SKM-1 (cell line): ENCODE data around the gene ZNF143.
A peak's percentile ranks its signal among the peaks of the same experiment; 100 is the strongest.
"Not testable (repeated sequence)": the region's sequence is repeated elsewhere in the genome, so short reads cannot be mapped to it uniquely, and the experiment has no call there.

Experiments
- DNase-seq: peaks from one replicate; lab custom pipeline; 2025; ENCODE audit not compliant: unreplicated experiment; lab: John Stamatoyannopoulos, UW

The ZNF143 gene

DNA sequence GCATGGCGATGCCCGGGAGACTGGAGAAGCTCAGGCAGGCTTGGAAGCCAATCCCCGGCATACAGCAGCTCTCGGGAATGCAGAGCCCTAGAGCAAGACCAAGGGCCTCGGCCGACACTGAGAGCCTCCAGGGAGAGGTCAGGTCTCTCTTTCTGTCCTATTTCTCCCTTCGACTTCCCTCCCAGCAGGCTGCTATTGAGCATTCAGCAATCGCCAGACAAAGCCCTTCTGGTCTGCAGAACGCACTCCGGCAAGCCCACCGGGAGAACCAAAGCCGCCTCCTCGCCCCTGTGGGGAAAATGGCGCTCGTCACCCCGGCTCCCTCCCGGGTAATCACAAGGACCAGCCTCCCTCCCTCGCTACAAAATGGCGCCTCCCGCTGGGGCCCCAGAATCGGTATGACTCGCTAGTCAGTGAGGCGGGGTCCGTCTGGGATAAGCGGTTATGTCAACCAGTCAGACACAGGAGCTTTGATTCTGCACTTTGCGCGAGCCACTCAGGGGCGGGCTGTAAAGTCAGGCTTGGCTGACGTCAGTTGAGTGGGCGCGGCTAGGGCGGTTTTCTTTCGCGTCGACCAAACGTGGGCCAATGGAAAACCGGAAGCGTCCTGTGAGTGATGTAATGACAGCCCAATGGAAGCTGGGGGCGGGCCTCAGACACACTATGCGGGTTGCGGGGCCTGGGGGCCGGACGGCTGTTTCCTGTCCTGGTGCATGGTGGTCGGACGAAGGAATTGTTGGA is at the start of gene ZNF143:
ZNF143 (plus strand) TSS at position 691 of the 741 bp plus-strand sequence. CDS start 10,297 bp downstream, outside the sequence.
- peak; percentile 99 for DNase-seq

DNA sequence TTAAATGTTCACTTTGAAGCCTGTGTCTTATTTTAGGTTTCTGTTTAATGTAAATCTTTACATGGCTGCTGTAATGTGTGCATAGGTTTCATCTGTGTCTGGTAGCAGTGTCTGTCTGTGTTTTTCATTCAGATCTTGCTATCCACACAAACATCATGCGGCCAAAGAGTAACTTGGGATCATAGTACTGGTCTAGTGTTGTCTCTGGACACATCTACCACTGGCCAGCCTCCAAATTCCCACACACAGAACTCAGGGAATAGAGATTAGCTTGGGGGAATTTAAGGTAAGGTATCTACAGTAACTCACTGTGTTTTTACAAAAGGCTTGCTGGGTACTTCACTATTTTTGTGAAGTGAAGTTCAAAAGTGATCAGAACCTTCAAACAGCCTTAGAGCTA is 32.1 kb upstream of the ZNF143 start:
- DNase-seq: no peak

DNA sequence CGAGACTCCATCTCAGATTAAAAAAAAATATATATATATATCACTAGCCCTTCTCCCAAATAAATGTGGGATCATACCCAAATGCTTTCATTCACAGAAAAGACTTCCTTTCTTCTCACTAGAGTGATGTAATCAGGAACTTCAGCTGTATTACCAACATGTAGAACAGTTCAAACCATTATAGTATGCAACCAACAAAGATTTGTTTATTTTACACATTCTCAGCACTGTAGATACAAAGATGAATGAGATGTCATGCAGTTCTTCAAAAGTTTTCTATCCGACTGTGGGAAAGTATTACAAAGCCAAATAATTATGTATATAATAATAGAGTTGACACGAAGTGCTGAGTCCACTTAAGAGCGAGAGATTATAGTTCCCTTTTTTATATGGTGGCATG is 22.2 kb upstream of the ZNF143 start:
- DNase-seq: no peak

DNA sequence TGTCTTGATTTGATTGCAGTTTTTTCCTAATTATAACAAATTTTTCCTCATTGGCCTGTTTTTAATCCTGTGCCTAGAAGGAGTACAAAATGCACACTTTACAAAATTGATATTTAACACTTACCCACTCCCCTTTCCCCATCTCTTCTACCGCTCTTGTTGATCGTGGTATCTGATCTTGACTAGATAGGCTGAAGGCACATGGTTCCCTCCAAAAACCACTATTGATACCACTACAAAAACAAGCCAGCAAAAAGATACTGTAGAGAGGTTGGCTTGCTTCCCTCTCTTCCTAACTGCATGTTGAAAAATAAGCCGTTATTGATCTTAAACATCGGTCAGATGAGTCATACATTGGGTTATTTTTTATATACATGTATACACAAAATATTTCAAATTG is 14.6 kb upstream of the ZNF143 start:
- no peak for DNase-seq

DNA sequence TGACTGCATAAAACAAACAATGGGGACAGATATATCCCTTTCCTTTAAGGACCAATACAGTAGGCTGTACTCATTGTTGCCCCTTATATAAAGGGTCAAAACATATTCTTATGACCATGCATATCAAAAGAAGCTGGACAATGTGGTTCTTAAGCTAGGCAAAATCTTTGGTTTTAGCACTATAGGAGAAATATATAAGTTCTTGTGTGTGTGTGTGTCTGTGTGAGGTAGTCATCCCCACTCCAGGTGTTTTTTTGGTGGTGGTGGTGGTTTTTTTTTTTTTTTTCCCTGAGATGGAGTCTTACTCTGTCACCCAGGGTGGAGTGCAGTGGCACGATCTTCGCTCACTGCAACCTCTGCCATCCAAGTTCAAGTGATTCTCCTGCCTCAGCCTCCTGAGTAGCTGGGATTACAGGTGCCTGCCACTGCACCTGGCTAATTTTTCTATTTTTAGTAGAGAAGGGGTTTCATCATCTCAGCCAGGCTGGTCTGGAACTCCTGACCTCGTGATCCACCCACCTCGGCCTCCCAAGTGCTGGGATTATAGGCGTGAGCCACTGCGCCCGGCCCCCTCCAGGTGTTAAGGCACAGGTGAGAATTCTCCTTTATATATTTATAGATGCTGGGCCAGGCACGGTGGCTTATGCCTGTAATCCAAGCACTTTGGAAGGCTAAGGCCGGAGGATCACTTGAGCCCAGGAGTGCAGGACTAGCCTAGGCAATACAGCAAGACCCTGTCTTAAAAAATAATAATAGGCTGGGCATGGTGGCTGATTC is 12.0 kb upstream of the ZNF143 start:
- DNase-seq: no peak

DNA sequence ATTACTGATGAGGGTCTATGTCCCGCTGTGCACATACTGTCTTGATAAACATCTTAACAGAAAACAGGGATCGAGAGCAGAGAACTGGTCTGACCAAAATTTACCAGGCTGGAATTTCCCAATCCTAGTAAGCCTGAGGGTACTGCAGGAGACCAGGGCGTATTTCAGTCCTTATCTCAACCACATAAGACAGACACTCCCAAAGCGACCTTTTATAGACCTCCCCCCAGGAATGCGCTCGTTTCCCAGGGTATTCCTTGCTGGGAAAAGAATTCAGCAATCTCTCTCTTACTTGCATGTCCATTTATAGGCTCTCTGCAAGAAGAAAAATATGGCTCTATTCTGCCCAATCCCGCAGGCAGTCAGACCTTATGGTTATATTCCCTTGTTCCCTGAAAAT is 8.8 kb upstream of the ZNF143 start:
- DNase-seq: not testable (repeated sequence)

DNA sequence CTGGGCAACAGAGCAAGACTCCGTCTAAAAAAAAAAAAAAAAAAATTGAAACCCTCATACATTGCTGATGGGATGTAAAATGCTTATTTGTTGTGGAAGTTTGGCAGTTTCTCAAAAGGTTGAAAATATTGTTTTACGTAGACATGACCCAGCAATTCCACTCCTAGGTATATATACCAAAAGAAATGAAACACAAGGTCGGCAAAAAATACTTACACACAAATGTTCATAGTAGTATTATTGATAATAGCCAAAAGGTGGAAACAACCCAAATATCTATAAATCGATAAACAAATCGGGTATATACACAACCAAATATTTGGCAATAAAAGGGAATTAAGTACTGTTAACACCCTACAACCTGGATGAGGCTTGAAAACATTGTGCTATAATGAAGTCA is 5.1 kb upstream of the ZNF143 start:
- no peak for DNase-seq

DNA sequence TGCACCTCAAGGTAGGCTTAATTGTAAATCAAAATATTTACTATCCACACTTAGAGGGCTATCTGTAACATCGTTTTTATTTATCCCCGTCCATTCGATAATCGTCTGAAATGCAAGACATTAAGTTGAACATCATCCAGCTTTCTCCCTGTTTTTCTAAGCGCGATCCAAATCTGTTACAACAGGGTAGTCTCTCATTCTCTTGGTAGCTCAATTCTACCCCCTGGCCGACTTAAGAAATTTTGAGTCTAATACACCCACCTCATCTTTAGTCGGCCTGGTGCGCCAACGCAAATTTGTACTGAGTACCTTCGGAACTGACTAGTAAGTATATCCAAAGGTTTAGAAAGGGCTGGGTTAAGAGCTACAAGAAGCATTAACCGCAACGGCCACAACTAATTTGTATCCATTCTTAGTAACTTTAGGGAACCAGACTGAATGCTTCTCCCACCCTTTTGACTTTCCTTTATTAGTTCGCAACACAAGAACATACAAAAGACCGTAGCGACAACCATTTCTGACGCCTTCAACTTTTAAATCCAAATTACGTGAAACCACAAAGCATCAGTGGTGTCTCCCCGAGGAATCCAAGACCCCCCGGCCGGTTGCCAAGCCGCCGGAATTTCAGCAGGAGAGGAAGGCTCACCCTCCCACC is 1.0 kb upstream of the ZNF143 start:
- peak; percentile 7 for DNase-seq

DNA sequence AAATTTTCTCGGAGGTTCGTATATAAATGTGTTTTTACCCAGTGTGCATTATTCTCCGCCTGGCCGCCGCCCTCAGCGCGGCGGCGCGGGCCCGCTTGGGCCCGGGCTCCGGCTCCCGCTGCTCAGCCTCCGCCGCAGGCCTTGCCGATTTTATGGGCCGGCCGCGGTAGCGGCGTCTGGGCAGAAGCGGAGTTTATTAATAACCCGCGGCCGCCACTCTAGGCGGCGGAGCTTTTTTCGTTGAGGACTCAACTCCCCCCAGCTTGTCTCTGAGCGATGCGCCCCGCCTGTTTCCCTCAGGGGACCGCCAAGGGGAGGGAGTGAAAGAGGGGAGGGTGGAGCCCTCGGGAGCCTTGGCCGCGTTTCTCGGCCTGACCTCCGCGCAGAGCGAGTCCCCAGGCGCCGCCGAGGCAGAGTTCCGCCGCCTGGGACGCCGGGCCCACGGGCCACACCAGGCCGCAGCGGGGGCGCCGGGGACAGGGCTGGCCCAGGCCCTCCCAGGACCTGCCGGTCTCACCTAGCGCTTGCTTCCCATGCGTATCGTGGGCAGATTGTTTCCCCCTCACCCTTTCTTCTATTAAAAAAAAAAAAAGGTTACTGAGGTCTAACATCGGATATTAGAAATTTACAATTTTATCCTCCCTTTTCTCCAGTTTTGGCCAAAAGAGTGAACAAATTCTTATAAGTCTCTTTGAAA is 399 bp downstream of the ZNF143 start:
- DNase-seq: peak; percentile 79

DNA sequence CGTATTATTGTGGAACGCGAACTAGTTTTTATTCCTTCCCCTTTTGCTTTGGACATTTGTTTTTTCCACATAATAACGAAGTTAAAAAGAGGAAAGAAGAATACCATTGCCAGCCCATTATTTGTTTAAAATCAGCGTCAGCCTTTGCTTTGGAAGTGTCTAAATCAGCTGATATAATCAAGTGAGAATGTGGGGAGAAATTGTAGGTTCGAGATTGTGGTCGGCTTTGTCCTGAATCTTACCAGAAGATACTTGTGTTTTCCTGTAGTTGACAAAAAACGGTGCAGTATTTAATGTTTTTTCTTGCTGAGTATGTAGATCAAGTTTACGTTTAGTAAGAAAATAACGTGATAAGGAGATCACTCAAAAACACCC is 935 bp downstream of the ZNF143 start:
- no peak for DNase-seq

DNA sequence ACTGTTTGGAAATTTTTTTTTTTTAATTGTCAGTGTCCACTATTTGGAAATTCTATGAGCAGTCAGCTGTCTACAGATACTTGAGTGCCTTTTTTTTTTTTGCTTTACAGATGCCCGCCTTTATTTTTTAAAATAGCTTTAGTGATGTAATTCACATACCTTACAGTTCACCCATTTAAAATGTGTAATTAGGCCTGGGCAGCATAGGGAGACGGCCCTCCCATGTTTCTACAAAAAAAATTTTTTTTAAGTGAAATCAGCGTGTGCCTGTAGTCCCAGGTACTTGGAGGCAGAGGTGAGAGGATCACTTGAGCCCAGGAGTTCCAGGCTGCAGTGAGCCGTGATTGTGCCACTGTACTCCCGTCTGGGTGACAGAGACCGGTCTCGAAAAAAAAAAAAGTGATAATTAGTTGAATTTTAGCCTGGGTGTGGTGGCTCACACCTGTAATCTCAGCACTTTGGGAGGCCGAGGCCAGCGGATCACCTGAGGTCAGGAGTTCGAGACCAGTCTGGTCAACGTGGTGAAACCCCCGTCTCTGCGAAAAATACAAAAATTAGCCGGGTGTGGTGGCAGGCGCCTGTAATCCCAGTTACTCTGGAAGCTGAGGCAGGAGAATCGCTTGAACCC is 1.5 kb downstream of the ZNF143 start:
- DNase-seq: no peak

DNA sequence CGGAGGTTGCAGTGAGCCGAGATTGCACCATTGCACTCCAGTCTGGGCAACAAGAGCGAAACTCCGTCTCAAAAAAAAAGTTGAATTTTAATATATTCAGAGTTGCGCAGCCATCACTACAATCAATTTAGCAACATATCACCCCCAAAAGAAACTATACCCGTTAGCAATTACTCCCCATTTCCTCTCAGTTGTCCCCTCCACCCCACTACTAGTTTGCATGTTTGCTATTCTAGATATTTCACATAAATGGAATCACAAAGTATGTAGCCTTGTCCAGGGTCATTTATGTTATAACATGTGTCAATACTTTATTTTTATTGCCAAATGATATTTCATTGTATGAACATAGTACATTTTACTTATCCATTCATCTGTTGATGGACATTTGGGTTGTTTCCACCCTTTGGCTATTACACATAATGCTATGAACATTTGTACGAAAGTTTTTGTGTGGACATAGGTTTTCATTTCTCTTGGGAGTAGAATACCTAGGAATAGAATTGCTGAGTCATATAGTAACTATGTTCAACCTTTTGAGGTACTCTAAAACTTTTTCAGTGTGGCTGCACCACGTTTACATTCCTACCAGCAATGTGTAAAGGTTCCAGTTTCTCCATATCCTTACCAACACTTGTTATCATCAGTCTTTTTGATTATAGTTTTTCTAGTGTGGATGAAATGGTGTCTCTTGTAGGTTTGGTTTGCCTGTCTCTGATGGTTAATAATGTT is 2.2 kb downstream of the ZNF143 start:
- DNase-seq: no peak

DNA sequence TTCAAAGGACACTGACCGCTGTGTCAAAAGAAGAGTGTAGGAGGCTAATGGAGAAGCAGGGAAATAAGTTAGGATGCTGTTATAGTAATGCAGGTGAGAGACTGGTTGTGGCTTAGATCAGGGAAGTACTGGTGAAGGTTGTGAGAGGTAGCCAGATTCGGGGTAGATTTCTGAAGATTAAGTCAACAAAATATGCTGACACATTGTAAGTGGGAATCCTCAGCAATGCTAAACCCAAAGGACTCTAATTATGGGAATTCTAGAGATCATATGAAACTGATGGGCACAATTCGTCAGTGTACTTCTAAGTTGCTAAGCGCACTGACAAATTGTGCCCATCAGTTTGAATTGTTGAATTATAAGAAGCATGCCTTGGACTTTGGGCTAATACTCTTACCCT is 10.0 kb downstream of the ZNF143 start:
- DNase-seq: no peak

DNA sequence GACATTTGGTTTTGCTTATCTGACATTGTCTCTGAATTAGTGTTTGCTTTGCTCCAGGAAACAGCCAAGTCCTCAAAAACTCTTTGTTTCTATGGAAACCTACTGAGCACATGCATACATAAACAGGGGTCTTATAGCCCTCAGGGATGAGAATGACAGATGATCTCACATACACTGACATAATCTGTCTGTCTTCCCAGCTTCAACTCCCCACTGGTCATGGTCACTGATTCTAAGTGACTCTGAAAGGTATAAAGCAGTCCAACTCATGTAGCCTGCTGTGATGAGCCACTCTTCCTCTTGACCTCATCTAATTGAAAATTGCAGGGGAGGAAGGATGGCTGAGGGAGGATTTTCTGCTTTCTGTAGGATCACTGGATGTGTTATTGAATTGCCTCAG is 12.6 kb downstream of the ZNF143 start:
- no peak for DNase-seq

DNA sequence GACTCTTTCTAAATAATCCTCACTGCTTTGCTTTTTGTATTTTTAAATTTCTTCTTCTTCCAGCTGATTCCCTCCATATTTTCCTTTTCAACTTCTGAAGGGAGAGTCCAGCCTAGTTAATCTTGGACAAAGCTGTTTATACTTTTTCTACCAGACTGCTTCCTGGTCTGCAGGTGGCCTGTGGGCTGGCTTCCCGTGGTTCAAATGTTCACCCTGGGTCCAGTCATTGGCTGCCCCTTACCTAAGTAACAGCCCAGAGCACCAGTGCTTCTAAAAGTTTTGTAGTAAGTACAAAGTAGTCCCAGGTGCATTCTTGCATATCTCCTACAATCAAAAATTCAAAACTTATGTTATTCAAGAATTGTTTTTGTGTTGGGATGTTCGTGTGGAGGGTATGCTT is 19.1 kb downstream of the ZNF143 start:
- no peak for DNase-seq

DNA sequence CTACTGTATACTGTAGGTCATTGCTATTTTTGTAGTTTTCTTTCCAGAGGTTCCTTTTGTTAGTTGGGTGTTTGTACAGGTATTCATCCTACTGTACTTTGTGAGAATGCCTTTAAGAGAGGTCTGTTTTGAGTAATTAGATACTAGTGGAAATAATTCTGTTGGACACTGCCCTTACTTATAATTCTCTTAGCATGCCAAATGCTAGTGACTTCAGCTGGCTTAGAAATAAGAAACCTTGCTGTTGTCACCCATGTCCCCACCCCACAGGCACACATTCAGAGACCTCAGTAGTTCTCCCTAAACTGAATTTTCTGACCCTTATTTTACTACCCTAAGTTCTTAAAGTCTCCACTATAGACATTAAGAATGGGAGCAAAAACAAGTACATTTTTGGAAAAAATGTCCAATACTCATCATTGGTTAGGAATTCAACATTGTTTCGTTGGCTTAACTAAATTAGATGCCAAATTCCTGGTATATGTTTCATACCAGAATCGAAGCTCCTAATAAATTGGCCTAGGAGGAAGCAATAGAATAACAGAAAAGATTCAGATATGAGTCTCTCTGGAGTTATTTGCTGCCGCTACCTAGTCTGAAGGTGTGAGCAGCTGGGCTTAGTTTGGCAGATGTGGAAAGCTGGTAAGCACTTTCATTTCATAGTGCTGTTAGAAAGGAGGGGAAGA is 28.4 kb downstream of the ZNF143 start:
- DNase-seq: no peak

DNA sequence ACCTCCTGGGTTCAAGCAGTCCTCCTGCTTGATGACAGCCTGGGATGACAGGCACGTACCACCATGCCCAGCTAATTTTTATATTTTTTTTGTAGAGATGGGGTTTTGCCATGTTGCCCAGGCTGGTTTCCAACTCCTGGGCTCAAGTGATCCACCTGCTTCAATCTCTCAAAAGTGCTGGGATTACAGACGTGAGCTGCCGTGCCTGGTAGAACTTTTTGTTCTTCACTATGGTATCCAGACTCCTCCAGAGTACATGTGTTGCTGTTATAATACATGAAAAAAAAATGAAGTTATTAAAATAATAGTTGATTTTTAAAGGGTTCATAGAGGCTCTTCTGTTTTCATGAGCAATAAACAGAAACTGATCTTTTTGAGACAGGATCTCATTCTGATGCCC is 29.6 kb downstream of the ZNF143 start:
- no peak for DNase-seq

DNA sequence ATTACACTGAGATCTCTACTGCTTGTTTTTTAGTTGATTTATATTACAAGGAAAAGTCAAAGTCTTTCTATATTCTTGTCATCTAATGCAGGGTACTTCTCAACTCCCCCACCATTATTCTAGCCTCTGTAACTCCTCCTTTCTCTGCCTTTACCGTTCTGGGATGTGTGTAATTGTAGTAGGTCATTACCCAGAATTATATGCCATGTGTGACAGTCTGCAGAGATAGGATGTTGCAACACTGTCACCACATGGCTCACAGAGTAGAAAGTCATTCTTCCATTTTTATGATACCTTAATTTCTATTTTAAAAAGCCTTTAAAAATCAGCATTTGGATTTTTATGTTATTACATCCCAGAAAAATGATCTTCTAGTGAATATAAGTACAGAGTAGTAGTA is 32.7 kb downstream of the ZNF143 start:
- no peak for DNase-seq

DNA sequence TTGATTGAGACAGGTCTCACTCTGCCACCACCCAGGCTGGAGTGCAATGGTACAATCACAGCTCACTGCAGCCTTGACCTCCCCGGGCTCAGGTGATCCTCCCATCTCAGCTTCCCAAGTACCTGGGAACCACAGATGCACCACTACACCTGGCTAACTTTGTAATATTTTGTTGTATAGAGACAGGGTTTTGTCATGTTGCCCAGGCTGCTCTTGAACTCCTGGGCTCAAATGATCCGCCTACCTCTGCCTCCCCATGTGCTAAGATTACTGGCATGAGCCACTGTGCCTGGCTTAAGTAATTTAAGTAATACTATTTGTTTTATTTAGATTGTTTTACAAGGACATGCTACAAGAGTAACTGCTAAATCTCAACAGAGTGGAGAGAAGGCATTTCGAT is 33.5 kb downstream of the ZNF143 start:
- DNase-seq: no peak
